ENCODE results near the gene CAMTA1. TPM values are rescaled to one million over a fixed set of nuclear protein-coding genes. Genes with fewer than 3 reads are reported as not detected.

CAMTA1 gene
- total RNA-seq, 1 experiment from 2014 or later = 82.2 TPM

DNA sequence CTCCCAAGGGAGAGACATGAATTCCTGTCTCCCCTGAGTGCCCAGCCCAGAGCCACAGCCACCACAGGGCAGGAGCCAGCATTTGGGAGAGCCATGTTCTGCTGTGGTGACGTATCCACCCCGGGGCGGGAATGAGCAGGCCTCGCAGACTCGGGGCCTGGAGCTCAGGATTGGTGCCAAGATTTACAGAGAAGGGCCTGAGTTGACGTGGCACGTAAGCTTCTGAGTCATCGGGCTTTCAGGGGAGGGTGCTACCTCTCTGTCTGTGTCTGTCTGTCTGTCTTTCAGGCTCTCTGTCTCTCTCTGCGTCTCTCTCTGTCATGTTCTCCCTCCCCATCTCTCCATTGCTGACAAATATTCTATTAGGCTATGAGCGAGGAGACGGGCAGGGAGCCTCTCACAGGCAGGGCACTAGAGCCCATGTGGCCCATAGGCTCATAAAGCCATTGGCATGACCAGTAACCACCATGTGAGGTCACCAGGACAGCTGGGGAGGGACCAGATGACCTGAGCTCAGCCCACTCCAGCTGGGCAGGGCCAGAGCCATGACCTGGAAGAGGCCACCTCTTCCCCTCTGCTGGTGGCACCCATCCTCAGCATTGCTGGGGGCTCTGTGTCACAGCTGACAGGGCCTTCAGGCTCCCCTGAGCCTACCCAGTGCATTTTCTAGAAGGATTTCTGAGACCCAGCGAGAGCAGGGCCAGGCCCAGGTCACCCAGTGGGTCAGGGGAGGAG lies 685.8 kb downstream of the CAMTA1 start:
- Histone ChIP-seq H3K36me3 (ENCODE audit: control insufficient read depth, insufficient read depth, low read length) (no peaks in the 10 kb centered on the region), H3K9me3 (ENCODE audit: control insufficient read depth, insufficient read depth, low read depth, low read length) (no peaks in the 10 kb centered on the region), H3K4me3 (ENCODE audit: low read depth in 2 of 2, low read length in 2 of 2) (no peak overlapping the region), H3K27ac (ENCODE audit: low read length) (0 out of 2 replicates have a peak overlapping the region, but pooled peaks have one; percentile 39), H3K27me3 (ENCODE audit: control insufficient read depth, insufficient read depth, low read length) (no peaks in the 10 kb centered on the region), H3K4me1 (ENCODE audit: control insufficient read depth, insufficient read depth, low read length) (peaks cover 11% of the 10 kb centered on the region)
- peak; percentile 84 for ATAC-seq
- intact Hi-C loops (cut with micrococcal nuclease; ENCODE audit: unreplicated experiment) (no loop called here), in situ Hi-C loops (cut with HindIII; ENCODE audit: low pct_unique_long_range_greater_than_20kb, low sequenced_read_pairs) (no loop called here)
- DNase-seq (ENCODE audit: low read depth, low spot score) = peak; percentile 90
- POLR2A ChIA-PET = interaction anchor here (0.6 kb wide), 1 partner anchor 217 kb away, joined by 3 read pairs; no protein-coding TSS in a partner anchor
- no peak for TF ChIP-seq TCF7L2 (IDR thresholded peaks at IDR 0.05; ENCODE audit: low read depth, low read length)
- CTCF ChIA-PET = no interaction called here
- no TSS peak for BruUV-seq (replicated peaks)

DNA sequence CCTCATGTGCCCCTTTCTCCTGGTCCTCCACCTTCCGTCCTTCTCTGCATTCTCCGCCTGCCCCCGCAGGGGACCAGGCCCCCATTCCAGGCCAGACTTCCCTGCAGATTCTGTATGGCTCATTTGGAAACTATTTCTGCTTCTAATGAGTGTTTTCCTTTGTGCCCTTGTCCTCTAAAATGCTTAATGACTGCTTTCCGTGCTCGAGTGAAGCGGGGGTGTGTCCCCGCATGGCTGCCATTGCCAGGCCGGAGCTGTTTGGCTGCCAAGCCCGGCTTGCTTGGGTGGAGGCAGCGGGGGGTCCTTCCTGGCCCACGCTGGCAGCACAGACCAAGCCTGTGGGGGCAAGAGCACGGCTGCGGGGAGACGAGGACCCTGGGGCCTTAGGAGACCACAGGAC lies 686.6 kb downstream of the CAMTA1 start:
- ATAC-seq = no peak
- Histone ChIP-seq H3K27me3 (ENCODE audit: control insufficient read depth, insufficient read depth, low read length) (no peaks in the 10 kb centered on the region), H3K27ac (ENCODE audit: low read length) (no peak overlapping the region), H3K4me1 (ENCODE audit: control insufficient read depth, insufficient read depth, low read length) (peaks cover 11% of the 10 kb centered on the region), H3K4me3 (ENCODE audit: low read depth in 2 of 2, low read length in 2 of 2) (no peak overlapping the region), H3K36me3 (ENCODE audit: control insufficient read depth, insufficient read depth, low read length) (no peaks in the 10 kb centered on the region), H3K9me3 (ENCODE audit: control insufficient read depth, insufficient read depth, low read depth, low read length) (no peaks in the 10 kb centered on the region)
- CTCF ChIA-PET = no interaction called here
- TF ChIP-seq, protein P1, sequence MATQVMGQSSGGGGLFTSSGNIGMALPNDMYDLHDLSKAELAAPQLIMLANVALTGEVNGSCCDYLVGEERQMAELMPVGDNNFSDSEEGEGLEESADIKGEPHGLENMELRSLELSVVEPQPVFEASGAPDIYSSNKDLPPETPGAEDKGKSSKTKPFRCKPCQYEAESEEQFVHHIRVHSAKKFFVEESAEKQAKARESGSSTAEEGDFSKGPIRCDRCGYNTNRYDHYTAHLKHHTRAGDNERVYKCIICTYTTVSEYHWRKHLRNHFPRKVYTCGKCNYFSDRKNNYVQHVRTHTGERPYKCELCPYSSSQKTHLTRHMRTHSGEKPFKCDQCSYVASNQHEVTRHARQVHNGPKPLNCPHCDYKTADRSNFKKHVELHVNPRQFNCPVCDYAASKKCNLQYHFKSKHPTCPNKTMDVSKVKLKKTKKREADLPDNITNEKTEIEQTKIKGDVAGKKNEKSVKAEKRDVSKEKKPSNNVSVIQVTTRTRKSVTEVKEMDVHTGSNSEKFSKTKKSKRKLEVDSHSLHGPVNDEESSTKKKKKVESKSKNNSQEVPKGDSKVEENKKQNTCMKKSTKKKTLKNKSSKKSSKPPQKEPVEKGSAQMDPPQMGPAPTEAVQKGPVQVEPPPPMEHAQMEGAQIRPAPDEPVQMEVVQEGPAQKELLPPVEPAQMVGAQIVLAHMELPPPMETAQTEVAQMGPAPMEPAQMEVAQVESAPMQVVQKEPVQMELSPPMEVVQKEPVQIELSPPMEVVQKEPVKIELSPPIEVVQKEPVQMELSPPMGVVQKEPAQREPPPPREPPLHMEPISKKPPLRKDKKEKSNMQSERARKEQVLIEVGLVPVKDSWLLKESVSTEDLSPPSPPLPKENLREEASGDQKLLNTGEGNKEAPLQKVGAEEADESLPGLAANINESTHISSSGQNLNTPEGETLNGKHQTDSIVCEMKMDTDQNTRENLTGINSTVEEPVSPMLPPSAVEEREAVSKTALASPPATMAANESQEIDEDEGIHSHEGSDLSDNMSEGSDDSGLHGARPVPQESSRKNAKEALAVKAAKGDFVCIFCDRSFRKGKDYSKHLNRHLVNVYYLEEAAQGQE (IDR thresholded peaks at IDR 0.05; ENCODE audit: insufficient read depth in 1 of 2, low read depth in 2 of 2, low read length in 1 of 2) = no peak
- TF ChIP-seq TCF7L2 (IDR thresholded peaks at IDR 0.05; ENCODE audit: low read depth, low read length) (no peak), POLR2AphosphoS5 (IDR thresholded peaks at IDR 0.05; ENCODE audit: low read depth, low read length) (no peak), SIN3A (IDR thresholded peaks at IDR 0.05; ENCODE audit: borderline replicate concordance, insufficient read depth, low read depth, low read length) (no peak)
- TF ChIP-seq, protein P2, sequence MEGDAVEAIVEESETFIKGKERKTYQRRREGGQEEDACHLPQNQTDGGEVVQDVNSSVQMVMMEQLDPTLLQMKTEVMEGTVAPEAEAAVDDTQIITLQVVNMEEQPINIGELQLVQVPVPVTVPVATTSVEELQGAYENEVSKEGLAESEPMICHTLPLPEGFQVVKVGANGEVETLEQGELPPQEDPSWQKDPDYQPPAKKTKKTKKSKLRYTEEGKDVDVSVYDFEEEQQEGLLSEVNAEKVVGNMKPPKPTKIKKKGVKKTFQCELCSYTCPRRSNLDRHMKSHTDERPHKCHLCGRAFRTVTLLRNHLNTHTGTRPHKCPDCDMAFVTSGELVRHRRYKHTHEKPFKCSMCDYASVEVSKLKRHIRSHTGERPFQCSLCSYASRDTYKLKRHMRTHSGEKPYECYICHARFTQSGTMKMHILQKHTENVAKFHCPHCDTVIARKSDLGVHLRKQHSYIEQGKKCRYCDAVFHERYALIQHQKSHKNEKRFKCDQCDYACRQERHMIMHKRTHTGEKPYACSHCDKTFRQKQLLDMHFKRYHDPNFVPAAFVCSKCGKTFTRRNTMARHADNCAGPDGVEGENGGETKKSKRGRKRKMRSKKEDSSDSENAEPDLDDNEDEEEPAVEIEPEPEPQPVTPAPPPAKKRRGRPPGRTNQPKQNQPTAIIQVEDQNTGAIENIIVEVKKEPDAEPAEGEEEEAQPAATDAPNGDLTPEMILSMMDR (IDR thresholded peaks at IDR 0.05) = no peak
- intact Hi-C loops (cut with micrococcal nuclease; ENCODE audit: unreplicated experiment) = no loop called here
- DNase-seq (ENCODE audit: low read depth, low spot score) = no peak
- in situ Hi-C loops (cut with HindIII; ENCODE audit: low pct_unique_long_range_greater_than_20kb, low sequenced_read_pairs) = no loop called here
- BruUV-seq (replicated peaks) = no TSS peak
- POLR2A ChIA-PET = interaction anchor here (0.6 kb wide), 1 partner anchor 217 kb away, joined by 3 read pairs; no protein-coding TSS in a partner anchor
